DMS 273 treated with DMSO at 0.1 percent for 48 hours (cell line): ENCODE data around the gene EFNA1.

Experiments used
- DNase-seq: peaks from one replicate; lab custom pipeline; 2025; lab: John Stamatoyannopoulos, UW

EFNA1 gene

DNA sequence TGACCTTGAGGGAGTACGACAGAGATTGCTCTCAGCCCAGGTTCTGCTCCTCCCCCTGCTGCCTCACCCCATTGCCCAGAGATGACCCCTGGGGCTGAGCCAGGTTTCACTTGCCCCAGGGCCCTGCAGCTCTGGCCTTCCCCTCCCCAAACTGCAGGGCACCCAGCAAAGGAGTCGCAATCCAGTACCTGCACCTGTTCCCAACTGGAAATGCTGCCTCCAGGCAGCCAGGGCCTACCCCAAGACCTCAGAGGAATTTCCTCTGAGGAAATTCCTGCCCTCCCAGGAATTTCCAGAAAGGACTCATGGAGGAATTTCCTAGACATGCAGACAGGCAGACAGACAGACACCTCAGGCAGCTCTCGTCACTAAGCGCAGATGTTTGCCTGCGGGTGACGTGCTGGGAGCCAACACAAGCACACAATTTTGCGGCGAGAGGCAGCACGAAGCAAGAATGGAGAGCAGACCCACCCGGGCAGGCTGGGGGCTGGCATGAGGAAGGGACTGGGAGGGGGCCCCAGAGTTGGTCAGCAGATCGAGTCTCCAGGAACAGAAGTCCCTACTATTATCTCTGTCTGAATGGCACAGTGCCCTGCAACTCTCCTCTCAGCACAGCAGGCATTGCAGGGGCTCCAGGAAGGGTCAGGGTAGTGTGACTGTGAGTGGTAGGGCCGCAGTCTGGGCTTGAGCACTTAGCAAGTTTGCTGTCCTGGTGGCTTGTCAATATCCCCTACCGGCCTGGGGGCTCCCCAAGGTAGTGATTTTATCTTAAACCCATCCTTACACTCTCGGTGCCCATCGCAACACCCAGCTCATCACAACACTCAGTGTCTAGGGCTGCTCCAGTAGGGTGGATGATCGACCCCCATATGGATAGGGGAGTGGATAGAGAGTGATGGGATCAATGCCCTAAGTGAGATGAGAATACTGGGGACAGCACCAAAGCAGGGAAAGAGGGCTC is 2.9 kb upstream of the EFNA1 start:
- no peak for DNase-seq

- DNase-seq, result no peak
These were observed 2.1 kb upstream of the EFNA1 start for GRCh38 chr1:155125511-155125945.

DNA sequence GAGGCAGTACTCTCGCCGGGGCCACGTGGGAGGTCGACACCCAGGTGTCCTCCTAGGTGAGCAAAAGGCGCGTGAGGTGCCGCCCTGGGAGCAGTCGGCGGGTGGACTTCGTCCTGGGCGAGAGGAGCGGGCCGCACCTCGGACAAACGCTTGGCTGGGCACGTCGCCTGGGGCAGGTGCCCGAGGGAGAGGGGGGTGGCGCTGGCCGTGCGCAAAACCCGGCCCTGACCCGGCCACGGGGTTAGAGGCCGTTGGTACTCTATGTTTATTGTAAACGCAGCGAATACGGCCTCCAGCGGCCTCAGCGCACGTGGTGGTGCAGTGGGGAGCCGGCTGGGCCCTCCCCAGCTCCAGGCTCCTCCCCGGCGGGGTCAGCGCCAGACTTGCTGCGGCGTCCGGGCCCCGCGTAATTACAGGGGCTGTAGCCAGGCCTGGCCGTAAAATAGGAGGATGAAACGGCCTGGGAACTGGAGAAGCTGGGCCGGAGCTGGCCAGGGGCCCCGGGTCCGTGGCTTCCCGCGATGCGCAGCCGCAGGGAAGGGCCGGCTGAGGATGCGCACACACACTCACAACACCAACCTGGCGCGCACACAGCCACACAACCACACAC is 1.6 kb upstream of the EFNA1 start:
- DNase-seq, result no peak

DNA sequence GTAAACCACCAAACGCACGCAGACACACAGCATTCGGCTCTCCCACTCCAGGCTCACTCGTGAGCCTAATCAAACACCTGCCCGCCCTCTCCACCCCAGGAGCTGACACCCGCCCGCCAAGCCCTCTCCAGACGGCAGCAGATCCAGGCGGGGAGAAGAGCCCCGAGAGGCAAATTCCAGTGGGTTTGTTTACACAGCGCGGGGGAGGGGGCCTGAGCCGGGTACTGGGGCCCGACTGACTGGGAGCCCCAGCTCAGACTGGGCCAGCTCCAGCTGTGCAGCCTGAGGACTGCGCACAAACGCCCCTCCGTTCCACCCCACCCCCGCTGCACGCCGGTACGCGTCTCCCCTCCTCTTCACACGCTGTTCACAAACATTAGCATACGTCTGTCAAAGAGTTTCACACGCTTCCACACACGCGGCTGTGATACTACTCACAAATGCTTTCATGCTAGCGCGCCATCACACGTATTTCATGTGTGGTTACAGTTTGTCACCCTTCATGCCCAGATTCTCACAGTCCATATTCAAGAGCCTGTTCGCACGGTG is 1.0 kb upstream of the EFNA1 start:
- peak; percentile 46 for DNase-seq

- no peak for DNase-seq
These were observed 485 bp downstream of the EFNA1 start for GRCh38 chr1:155127967-155128754.

DNA sequence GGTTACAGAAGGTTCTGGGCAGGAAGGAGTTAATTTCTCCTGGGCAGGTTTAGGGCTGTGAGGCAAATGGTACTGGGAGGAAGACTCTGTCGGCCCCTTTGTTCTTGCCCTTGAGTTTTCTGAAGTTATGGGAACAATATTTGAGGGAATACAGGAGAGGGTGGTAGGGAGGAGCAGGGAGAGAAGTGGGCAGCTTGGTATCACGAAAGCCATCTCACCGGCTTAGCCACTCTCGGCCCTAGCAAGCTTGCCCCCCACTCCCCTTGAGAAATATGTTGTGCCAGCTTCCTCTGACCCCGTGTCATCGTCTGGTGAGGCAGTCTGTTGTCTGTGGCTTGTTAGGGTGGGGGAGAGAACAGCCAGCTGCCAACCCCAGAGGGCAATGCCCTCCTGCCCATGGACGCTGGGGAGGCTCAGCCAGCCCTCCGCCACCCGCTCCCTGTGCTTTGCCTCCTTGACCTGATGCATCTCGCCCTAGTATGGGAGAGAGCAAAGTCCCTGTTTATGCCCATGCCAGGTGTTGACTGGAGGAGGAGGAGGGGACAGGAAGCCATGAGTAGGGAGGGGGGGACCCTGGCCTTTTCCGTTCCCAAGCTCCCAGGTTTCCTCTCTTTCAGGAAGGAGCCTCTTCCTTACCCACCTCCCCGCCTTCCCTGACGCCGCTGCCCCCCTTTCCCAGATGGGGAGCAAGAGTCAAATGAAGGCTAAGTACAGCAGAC is 1.2 kb downstream of the EFNA1 start:
- DNase-seq, result peak; percentile 26

DNA sequence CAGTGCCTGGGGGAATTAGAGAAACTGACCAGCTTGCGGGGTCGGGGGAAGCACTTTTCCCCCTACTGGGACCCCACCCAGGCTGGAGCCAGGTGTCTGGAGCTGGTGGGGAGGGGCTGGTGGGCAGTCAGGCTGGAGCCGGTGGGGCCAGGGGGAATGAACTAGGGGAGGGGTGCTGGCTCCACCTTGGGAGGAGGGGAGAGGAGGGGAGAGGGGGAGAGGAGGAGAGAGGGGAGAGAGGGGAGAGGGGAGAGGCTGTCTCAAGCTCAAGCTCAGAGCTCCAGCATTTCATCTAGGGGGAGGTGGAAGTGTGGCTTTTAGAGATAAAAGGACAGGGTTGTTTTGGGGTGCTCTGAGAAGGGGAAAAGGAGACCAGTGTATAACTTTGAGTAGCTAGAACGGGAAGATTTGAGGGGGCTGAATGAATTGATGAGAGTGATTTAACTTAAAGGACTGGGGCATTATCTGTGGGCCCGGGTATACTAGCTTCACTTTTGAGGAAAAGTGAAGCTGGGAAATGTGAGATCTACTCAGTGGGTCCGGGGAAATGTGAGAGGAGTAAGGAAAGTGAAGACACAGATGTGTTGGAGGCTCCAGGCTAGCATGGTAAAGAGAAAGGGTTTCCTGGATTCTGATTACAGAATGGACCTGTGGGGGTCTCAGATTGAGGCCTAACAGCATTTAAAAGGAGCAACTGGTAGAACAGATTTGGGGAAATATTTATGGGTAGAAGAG is 2.8 kb downstream of the EFNA1 start:
- no peak for DNase-seq

DNA sequence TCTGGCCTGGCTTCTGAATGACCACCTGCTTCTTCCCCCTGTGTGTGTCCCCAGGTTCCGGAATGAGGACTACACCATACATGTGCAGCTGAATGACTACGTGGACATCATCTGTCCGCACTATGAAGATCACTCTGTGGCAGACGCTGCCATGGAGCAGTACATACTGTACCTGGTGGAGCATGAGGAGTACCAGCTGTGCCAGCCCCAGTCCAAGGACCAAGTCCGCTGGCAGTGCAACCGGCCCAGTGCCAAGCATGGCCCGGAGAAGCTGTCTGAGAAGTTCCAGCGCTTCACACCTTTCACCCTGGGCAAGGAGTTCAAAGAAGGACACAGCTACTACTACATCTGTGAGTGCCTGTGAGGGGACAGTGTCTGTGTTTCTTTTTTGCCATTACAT is 3.6 kb downstream of the EFNA1 start:
- no peak for DNase-seq

DNA sequence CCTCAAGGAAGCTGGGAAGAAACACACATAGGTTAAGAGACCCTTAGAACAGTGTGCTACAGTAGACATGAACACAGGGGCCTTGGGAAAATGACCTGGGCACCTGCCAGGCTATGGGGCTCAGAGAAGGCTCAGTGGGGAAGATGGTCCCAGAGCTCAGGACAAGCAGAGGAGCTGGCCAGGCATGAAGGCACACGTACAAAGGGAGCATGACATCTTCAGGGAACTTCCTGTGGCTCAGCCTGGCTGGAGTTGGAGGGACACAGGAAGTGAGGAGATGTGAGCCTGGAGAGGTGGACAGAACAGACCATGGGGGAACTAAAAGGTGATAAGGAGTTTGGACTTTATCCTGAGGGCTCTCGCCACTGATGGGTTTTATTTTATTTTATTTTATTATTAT is 4.2 kb downstream of the EFNA1 start:
- no peak for DNase-seq

DNA sequence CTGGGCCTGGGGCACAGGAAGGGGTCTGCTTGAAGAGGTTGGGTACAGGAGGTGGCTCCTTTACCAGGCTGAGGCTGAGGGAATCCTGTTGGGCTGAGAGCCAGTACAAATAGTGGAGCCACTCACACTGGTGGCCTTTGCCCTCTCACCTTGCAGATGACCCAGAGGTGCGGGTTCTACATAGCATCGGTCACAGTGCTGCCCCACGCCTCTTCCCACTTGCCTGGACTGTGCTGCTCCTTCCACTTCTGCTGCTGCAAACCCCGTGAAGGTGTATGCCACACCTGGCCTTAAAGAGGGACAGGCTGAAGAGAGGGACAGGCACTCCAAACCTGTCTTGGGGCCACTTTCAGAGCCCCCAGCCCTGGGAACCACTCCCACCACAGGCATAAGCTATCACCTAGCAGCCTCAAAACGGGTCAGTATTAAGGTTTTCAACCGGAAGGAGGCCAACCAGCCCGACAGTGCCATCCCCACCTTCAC is 6.2 kb downstream of the EFNA1 start:
- DNase-seq, result no peak

- no peak for DNase-seq
These were observed 6.6 kb downstream of the EFNA1 start for GRCh38 chr1:155134322-155134721.

DNA sequence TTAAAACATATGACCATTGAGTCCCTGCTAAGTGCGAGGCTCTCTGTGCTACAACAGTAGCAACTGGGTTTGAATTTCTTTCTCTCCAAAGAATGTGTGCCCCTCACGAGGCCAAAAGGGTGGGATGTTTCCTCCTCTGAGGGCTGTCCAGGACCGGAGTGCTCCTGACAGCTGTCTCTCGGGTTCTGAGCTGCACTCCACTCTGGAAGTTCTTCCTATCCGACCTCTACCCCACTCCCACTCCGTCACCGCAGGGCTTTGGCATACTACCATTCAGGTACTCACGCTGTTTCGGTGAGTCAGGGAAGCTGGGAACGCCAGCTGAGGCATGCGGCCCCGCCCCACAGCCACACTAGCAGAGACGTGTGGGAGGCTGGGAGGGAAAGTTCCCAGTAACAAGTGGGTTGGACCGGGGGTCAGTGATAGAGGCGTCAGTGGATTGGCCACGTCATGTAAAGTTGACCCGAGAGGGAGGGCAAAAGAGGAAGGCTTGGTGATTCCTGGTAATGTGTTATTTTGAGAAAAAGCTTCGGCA is 7.3 kb downstream of the EFNA1 start:
- DNase-seq, result peak; percentile 51

DNA sequence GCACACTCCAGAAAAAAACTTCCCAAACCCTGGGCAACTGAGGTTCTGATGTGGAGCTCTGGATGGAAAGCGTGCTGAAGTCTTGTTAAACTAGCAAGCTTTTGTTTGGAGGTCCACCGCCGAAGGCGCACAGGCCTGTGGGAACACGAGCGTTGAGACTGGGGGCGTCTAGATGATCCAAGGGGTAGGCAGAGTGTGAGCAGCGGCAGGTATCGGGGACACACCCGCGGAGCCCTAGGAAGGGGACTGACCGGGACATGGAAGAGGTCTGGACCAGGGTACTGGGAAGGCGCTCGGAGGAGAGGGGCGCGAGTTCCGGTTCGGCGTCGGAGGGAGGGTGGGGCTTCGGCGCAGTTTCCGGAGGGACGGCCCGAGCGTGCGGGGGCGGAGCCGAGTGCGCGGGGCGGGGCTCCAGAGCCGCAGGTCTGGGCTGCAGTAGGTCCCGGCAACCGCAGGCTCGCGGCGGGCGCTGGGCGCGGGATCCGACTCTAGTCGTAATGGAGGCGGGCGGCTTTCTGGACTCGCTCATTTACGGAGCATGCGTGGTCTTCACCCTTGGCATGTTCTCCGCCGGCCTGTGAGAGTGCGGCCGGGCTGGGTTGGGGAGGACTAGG is 7.8 kb downstream of the EFNA1 start, which contains the start of gene SLC50A1:
SLC50A1 (plus strand) TSS at position 438 of the 614 bp plus-strand sequence; CDS start at position 498, 60 bp downstream.
- peak; percentile 80 for DNase-seq

DNA sequence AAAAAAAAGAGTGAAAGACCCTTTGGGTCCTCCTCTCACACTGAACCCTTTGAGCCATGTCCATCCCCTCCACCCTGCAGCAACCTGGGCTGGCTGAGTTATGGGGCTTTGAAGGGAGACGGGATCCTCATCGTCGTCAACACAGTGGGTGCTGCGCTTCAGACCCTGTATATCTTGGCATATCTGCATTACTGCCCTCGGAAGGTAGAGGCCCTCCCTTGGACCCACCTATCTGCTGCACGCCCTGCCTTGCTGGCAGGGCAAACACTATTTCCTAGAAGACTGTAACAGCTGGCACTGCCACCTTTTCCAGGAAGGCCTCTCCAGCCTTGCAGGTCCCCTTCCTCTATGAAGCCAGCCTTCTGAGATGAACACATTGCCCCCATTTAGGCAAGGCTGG is 9.1 kb downstream of the EFNA1 start:
- no peak for DNase-seq

DNA sequence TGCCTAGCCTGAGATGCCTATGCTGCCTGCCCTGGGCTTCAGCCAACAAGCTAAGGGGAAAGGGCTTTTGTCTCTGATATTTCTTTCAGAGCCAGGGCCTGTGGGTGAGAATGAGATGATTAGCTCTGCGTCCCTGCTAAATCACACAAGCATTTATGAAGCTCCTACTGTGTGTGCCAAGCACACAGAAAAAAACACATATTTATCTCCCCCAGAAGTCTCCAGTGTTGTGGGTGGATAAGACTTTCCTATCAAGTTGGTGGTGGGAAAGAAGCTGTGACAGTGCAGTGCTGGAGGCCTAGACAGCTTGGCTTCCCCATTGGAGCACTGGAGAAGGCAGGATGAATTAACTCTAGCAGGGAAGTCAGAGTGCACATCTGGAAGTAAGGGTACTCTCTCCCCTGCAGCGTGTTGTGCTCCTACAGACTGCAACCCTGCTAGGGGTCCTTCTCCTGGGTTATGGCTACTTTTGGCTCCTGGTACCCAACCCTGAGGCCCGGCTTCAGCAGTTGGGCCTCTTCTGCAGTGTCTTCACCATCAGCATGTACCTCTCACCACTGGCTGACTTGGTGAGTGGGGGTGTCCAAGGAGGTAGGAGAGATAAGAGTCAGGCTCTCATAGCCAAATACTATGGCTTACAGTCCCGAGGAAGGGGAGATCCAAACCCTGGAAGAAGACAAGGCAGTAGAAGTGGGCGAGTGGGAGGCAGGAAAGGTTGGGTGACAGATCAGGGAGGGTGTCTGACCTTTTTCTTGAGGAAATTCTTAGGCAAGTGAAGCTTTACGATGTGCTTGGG is 9.7 kb downstream of the EFNA1 start:
- no peak for DNase-seq

DNA sequence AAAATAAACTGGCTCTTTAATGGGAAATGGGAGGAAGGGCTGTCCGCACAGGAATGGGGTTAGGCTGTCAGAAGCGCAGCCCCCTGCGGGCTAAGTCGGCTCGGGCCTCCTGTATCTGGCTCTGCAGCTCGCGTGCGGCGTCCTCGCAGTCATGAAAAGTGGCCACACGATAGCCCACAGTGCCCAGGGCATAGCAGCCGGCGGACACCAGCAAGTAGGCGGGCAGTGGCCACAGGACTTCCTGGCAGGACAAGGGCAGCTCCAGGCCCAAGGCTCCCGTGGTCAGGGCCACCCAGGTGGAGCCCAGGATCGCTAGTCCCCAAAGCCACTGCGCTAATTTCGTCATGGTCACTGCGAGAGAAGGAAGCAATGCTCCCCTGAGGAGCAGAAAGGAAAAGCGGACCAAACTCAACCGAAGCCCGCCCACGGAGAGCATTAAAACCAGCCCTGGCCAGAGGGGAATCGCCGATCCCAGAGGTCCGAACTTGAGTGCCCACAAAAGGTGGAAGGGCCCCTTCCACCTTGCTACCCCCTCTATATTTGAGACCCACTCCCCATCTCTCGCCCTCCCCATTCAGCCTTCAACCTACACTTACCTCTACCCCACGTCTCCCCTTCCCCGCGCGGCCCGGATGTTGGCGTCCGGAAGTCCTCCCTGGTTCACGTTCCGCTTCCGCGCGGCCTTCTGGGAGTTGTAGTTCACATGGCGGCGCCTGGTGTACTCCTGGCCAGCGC is 12.4 kb downstream of the EFNA1 start, which contains the start of gene DPM3:
DPM3 (minus strand) TSS at position 637 of the 735 bp plus-strand sequence; CDS start at position 346, 291 bp downstream.
- DNase-seq, result peak; percentile 41

- no peak for DNase-seq
These were observed 12.9 kb downstream of the EFNA1 start for GRCh38 chr1:155140630-155140953.

DNA sequence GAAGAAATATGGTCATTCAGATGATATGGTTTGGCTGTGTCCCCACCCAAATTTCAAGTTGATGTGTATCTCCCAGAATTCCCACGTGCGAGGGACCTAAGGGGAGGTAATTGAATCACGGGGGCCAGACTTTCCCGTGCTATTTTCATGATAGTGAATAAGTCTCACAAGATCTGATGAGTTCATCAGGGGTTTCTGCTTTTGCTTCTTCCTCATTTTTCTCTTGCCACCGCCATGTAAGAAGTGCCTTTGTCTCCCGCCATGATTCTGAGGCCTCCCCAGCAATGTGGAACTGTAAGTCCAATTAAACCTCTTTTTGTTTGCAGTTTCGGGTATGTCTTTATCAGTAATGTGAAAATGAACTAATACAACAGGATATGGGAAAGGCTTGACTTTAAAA is 14.1 kb downstream of the EFNA1 start:
- DNase-seq, result no peak
